Activated T-helper 2 cell treated with anti-CD3 and anti-CD28 coated beads, Interferon-gamma antibody, Interleukin-2, Interleukin-4, amounts not matched to agents 10 μg/mL and 5 μg/mL and 100 μg/mL, durations not matched to agents 14 hours and 24 hours and 36 hours (primary cell): ENCODE measurements around the gene ADGRA3. TPM values are rescaled to one million over a fixed set of nuclear protein-coding genes. Genes with fewer than 3 reads are reported as not detected.

ENCODE experiments used
- DNase-seq: peaks from one replicate; pipeline ENCODE4 v3.0.0; 2021; ENCODE audit warnings: low spot score
- H3K27ac Mint-ChIP-seq: one replicate; pipeline ENCODE4 v1.8.0; 2021; ENCODE audit warnings: mixed read lengths
- H3K27me3 Mint-ChIP-seq: one replicate; pipeline ENCODE4 v1.8.0; 2021; ENCODE audit warnings: low read depth, mixed read lengths
- H3K36me3 Mint-ChIP-seq: one replicate; pipeline ENCODE4 v1.8.0; 2021; ENCODE audit warnings: low read depth, mixed read lengths
- H3K4me1 Mint-ChIP-seq: one replicate; pipeline ENCODE4 v1.8.0; 2021; ENCODE audit warnings: low read depth, mixed read lengths
- H3K4me3 Mint-ChIP-seq: one replicate; pipeline ENCODE4 v1.8.0; 2021; ENCODE audit warnings: low read depth, mild to moderate bottlenecking, moderate library complexity, mixed read lengths
- H3K9me3 Mint-ChIP-seq: one replicate; pipeline ENCODE4 v1.8.0; 2021; ENCODE audit warnings: mixed read lengths
- intact Hi-C: fragments of 100-400 bp; cut with micrococcal nuclease; formaldehyde crosslinking; loops from one replicate; pipeline ENCODE4 v1.15.1; 2023
- total RNA-seq: library from RNA; stranded (reverse); gene quantifications from 2 replicates; pipeline ENCODE4 v1.2.3, GENCODE V29; 2022

The ADGRA3 gene
- total RNA-seq, 1 donor from 2014 or later: 41.0 TPM

DNA sequence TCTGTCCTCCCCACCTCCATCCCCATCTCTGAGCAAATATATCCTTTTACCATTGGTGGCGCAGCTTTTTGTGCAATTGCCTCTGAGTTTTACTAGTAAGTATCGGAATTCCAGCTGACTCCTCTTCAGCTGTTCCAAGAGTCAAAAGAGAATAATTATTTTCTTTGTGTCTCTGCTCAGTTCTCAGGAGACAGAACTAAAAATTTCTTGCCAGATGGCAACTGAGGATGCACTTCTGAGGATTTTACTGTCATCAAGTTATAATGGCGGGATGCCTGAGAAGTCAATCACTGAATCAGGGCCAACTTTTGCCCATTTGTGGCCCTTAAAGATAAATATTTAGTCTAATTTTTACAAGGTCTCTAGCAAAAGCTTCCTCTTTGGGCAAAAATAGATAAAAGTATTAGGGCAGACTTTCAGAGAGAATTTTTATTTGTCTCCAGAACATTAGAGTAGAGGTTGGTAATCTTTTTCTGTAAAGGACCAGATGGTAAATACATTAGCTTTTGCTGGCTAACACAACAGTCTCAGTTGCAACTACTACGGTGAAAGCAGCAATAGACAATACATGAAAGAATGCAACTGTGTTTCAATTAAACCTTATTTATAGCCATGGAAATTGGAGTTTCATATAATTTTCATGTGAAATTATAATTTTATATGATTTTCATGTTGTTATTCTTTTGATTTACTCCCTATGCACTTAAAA is 15.6 kb upstream of the ADGRA3 start:
- no peak overlapping the region for H3K4me3 Mint-ChIP-seq
- H3K27ac Mint-ChIP-seq: no peak overlapping the region
- peaks cover 5% of the 10 kb centered on the region for H3K36me3 Mint-ChIP-seq
- intact Hi-C loops: no loop called here
- no peak for DNase-seq
- H3K4me1 Mint-ChIP-seq: peaks cover 2% of the 10 kb centered on the region
- H3K9me3 Mint-ChIP-seq: peaks cover 44% of the 10 kb centered on the region
- H3K27me3 Mint-ChIP-seq: no peaks in the 10 kb centered on the region

DNA sequence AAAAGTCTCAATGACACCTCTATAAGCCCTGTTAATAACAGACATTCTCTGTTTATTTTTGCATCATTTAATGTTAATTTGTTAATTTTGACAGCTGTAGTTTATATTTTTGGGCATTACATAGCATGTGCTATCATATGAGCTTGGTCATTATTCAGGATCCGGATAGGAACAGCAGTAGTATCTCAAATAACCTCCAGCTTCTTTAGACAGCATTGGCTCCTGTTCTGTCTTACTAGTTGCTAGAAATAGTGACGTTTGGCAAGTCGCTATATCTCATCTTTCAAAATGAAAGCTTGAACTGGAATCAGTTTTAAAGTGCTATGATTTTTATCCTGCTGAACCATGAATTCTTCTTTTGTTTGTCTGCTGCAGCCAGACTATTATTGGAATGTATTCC is 9.0 kb upstream of the ADGRA3 start:
- Mint-ChIP-seq H3K36me3 (no peaks in the 10 kb centered on the region), H3K27ac (no peak overlapping the region), H3K9me3 (no peaks in the 10 kb centered on the region), H3K4me1 (peaks cover 2% of the 10 kb centered on the region), H3K27me3 (no peaks in the 10 kb centered on the region), H3K4me3 (no peak overlapping the region)
- no peak for DNase-seq
- intact Hi-C loops: no loop called here

DNA sequence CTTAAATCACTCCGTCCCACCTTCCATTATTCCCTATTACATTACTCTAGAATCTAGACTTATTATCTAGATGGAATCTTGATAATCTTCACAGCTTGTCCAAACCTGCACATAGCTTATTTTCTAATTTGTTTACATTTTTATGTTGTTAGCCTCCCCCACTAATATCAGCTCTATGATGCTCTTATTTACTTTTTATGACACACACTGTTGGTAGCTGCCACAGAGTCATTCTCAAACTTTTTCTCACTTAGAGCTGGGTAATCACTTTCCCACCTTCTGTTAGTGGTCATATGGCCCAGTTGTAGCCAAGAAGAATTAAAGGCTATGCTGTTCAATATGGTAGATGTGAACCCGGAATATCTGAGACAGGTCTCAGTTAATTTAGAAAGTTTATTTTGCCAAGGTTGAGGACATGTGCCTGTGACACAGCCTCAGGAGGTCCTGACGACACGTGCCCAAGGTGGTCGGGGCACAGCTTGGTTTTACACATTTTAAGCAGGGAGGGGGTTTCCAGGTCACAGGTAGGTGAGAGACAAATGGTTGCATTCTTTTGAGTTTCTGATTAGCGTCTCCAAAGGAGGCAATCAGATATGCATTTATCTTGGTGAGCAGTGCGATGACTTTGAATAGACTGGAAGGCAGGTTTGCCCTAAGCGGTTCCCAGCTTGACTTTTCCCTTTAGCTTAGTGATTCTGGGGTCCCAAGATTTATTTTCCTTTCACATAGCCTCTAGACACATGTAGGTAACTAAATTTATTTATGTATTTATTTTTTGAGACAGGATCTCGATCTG is 7.0 kb upstream of the ADGRA3 start:
- intact Hi-C loops: no loop called here
- no peaks in the 10 kb centered on the region for H3K9me3 Mint-ChIP-seq
- H3K4me1 Mint-ChIP-seq: peaks cover 1% of the 10 kb centered on the region
- H3K4me3 Mint-ChIP-seq: no peak overlapping the region
- H3K27ac Mint-ChIP-seq: no peak overlapping the region
- DNase-seq: no peak
- no peaks in the 10 kb centered on the region for H3K27me3 Mint-ChIP-seq
- H3K36me3 Mint-ChIP-seq: no peaks in the 10 kb centered on the region

DNA sequence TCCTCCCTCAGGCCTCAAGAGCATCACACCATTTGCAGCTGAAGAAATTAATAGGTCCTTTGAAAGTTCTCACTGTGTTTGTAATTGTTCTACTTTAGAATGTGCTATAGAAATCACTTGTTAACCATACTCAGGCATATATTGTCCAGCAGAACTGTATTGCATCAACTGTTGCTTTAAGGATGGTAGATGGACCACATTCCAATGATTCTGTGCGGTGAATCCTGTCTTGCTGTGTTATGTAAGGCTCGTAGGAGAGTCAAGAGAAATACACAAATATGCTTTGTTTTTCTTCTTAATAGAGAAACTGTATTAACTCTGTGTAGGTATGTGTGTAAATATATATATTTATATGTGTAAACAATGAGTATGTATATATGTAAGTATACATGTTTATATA is 6.3 kb upstream of the ADGRA3 start:
- Mint-ChIP-seq H3K36me3 (no peaks in the 10 kb centered on the region), H3K4me1 (peaks cover 1% of the 10 kb centered on the region), H3K9me3 (no peaks in the 10 kb centered on the region), H3K27me3 (no peaks in the 10 kb centered on the region), H3K4me3 (no peak overlapping the region), H3K27ac (no peak overlapping the region)
- no peak for DNase-seq
- intact Hi-C loops: no loop called here

DNA sequence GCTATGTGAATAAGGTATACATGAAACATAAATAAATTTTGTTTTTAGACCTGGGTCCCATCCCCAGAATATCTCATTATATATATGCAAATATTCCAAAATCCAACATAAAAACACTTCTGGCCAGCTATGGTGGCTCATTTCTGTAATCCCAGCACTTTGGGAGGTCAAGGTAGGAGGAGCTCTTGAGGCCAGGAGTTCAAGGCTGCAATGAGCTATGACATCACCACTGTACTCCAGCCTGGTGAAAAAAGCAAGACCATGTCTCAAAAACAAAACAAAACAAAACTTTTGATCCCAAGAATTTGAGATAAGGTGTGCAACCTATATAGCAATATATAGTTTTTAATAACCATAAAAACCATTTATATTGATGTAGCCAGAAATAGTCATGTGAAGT is 5.4 kb upstream of the ADGRA3 start:
- Mint-ChIP-seq H3K9me3 (no peaks in the 10 kb centered on the region), H3K36me3 (no peaks in the 10 kb centered on the region), H3K27ac (no peak overlapping the region), H3K27me3 (no peaks in the 10 kb centered on the region), H3K4me1 (peaks cover 6% of the 10 kb centered on the region), H3K4me3 (no peak overlapping the region)
- intact Hi-C loops: no loop called here
- no peak for DNase-seq

DNA sequence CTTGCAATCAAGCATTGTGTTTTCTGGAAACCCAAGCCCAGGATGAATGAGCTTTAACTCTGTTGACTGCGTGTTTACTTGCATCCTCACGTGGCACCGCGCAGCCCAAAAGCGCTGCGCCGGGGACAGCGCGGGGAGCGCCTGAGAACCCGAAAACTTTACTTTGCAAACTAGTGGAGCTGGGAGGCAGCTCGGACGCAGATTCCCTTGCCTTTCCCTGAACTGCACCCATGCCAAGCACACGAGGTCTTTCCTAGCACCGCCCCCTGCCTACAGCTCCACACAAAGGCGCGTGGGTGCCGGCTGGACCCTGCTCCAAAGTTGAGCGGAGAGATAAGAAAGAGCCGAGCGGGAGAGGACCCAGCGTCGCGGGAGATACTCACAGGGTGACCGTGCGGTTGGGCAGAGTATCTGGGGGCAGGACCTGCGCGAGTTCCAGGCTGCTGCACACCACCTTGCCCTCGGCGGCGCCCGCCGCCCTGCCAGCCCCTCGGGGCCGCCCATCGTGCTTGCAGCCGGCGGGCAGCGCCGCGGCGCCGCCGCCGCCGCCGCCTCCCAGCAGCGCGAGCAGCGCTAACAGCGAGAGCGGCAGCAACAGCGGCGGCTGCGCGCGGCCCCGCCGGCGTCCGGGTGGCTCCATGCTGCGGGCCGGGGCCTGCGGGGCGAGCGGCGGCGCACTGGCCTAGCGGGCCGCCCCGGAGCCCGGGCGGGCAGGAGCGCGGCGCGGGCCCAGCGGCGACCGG is 550 bp downstream of the ADGRA3 start:
- peak; percentile 46 for DNase-seq
- peak overlapping the region; percentile 98 for H3K27ac Mint-ChIP-seq
- peak overlapping the region; percentile 100 for H3K4me3 Mint-ChIP-seq
- no peaks in the 10 kb centered on the region for H3K27me3 Mint-ChIP-seq
- intact Hi-C loops: loop anchor here (1.0 to 5.0 kb wide), 3 partner anchors 14 to 157 kb away; no protein-coding TSS in a partner anchor
- peaks cover 25% of the 10 kb centered on the region for H3K4me1 Mint-ChIP-seq
- H3K9me3 Mint-ChIP-seq: no peaks in the 10 kb centered on the region
- peaks cover 15% of the 10 kb centered on the region for H3K36me3 Mint-ChIP-seq

DNA sequence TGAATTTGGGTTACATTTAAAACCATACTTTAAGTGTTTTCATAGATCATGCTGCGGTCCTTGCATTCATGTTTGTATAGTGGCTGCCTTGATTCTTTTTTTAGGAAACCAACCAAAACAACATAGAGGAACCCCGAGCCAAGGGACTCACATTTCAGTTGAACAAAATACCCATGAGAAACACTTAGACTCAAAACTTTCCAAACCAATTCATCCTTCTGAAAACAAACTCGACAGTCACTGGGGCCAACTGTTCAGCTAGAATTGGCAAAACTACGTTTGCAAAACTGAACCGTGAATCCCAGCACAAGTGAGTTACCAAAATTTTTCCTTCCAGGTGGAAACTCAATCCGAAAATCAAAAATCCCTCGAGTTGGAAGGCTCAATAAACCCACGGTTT is 1.4 kb downstream of the ADGRA3 start:
- H3K9me3 Mint-ChIP-seq: no peaks in the 10 kb centered on the region
- intact Hi-C loops: loop anchor here (1.0 to 2.0 kb wide), 2 partner anchors 70 to 93 kb away; no protein-coding TSS in a partner anchor
- peak overlapping the region; percentile 100 for H3K4me3 Mint-ChIP-seq

DNA sequence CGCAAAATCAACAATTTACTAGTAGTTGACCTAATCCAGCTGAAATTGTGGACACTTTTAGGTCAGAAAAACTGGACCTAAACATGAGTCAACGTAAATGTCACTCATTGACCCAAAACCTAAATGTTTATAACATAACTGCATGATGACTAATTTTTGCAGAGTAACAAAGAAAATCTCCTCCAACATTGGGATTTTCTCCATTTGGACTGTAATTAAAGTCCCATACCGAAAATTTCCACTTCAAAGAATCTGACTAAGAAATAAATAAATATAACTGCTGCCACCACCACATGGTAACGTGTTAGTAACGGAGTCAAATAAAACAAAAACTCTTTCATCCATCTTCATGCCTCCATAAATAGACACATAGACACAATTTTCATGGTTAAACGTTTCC is 1.9 kb downstream of the ADGRA3 start:
- peaks cover 25% of the 10 kb centered on the region for H3K4me1 Mint-ChIP-seq
- H3K9me3 Mint-ChIP-seq: no peaks in the 10 kb centered on the region
- H3K27me3 Mint-ChIP-seq: no peaks in the 10 kb centered on the region
- peaks cover 15% of the 10 kb centered on the region for H3K36me3 Mint-ChIP-seq
- no peak for DNase-seq
- peak overlapping the region; percentile 98 for H3K27ac Mint-ChIP-seq
- H3K4me3 Mint-ChIP-seq: peak overlapping the region; percentile 100
- intact Hi-C loops: loop anchor here (1.0 to 2.0 kb wide), 2 partner anchors 69 to 93 kb away; no protein-coding TSS in a partner anchor

More for the DNA sequence above, 1.4 kb downstream of the ADGRA3 start:
- H3K27ac Mint-ChIP-seq: peak overlapping the region; percentile 98
- H3K27me3 Mint-ChIP-seq: no peaks in the 10 kb centered on the region
- DNase-seq: no peak
- H3K36me3 Mint-ChIP-seq: peaks cover 15% of the 10 kb centered on the region
- H3K4me1 Mint-ChIP-seq: peaks cover 25% of the 10 kb centered on the region

DNA sequence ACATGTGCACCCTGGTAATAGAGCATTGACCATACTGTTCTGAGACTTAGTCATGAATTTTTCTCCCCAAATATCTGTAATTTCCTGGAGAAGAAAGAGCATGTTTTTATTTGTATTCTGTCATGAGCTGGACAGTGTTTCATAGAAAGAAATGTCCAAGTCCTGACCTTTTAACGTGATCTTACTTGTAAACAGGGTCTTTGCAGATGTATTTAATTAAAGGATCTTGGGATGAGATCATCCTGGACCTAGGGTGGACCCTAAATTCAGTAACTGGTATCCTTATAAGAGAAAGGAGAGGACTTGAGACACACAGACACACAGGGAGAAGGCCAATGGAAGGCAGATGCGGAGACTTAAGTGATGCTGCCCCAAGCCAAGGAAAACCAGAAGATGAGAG is 3.6 kb downstream of the ADGRA3 start:
- DNase-seq: no peak
- intact Hi-C loops: no loop called here
- Mint-ChIP-seq H3K27me3 (no peaks in the 10 kb centered on the region), H3K27ac (no peak overlapping the region), H3K4me1 (peaks cover 34% of the 10 kb centered on the region), H3K36me3 (peaks cover 15% of the 10 kb centered on the region), H3K4me3 (no peak overlapping the region), H3K9me3 (no peaks in the 10 kb centered on the region)

DNA sequence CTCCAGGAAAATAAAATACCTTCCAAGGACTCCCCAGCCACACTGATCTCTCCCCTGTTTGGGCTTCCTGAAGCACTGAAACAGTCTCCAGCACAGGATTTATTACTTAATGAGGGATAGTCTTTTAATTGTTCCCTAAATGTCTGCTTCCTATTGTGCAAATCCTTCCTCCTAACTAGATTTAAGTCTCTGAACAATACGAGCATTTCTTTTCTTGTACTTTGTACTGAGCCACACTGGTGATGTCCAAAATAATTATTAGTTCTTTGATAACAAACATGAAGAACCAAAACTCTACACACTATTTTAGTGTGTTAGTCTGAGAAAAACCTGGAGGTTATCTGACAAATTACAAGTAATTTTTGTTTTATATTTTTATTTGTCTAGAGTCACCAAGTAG is 5.1 kb downstream of the ADGRA3 start:
- Mint-ChIP-seq H3K4me3 (no peak overlapping the region), H3K9me3 (no peaks in the 10 kb centered on the region), H3K4me1 (peaks cover 35% of the 10 kb centered on the region), H3K27me3 (no peaks in the 10 kb centered on the region), H3K36me3 (peaks cover 18% of the 10 kb centered on the region), H3K27ac (no peak overlapping the region)
- no peak for DNase-seq
- intact Hi-C loops: no loop called here

DNA sequence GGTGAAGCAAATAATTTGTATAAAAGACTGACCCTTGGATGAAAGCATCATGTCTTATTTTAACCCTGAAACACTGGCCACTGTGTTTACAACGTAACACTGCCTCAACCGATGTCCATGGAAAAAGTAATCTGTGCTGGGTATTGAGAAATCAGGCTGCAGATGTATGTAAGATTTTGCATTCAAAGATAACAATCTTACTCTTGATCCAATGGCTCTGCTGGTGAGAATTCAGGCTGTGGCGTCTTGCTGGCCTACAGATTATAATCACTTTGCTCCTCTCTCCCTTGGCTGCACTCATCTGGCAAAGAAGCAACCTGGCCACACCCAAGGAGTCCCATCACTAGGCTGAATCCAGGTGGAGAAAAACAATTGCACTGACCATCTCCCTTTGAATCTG is 7.5 kb downstream of the ADGRA3 start:
- no peak for DNase-seq
- no peaks in the 10 kb centered on the region for H3K9me3 Mint-ChIP-seq
- intact Hi-C loops: no loop called here
- no peak overlapping the region for H3K4me3 Mint-ChIP-seq
- peaks cover 37% of the 10 kb centered on the region for H3K4me1 Mint-ChIP-seq
- no peak overlapping the region for H3K27ac Mint-ChIP-seq
- H3K27me3 Mint-ChIP-seq: no peaks in the 10 kb centered on the region
- peaks cover 10% of the 10 kb centered on the region for H3K36me3 Mint-ChIP-seq

DNA sequence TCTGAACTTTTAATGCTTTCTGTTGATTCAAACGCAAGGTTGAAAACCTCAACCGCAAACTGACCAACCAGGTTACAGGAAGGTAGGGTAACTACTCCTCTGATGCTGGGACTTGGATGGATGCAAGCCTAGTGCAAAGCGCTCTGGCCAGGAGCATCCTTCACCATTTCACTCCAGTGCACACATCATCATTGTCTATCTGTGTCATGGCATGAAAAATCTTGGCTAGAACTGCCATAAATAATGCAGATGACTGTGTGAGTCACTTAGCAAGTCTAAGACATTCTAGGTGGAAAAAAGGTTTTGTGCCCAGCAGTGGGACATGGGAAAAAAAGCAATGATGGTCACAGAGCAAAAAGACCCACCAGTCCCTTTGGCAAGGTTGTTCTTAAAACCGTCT is 10.9 kb downstream of the ADGRA3 start:
- H3K9me3 Mint-ChIP-seq: no peaks in the 10 kb centered on the region
- H3K36me3 Mint-ChIP-seq: peaks cover 9% of the 10 kb centered on the region
- DNase-seq: no peak
- no peak overlapping the region for H3K27ac Mint-ChIP-seq
- intact Hi-C loops: loop anchor here (5.0 kb wide), 3 partner anchors 92 to 827 kb away; no protein-coding TSS in a partner anchor
- no peak overlapping the region for H3K4me3 Mint-ChIP-seq
- peaks cover 44% of the 10 kb centered on the region for H3K4me1 Mint-ChIP-seq
- no peaks in the 10 kb centered on the region for H3K27me3 Mint-ChIP-seq
